Mucosa of stomach (tissue), 1 donor: ENCODE data around the gene AKAP5.

Source experiments
- H3K27me3 ChIP-seq: one replicate; pipeline ENCODE4 v1.7.0; 2013; ENCODE audit warnings: mild to moderate bottlenecking, low read length; ENCODE audit not compliant: control insufficient read depth, insufficient read depth
- H3K36me3 ChIP-seq: one replicate; pipeline ENCODE4 v1.7.0; 2013; ENCODE audit warnings: low read length; ENCODE audit not compliant: control insufficient read depth, insufficient read depth
- H3K4me1 ChIP-seq: one replicate; pipeline ENCODE4 v1.7.0; 2013; ENCODE audit warnings: mild to moderate bottlenecking, low read length; ENCODE audit not compliant: control insufficient read depth, insufficient read depth
- H3K4me3 ChIP-seq: one replicate; pipeline ENCODE4 v1.7.0; 2013; ENCODE audit warnings: low read length
- H3K9ac ChIP-seq: one replicate; pipeline ENCODE4 v1.7.0; 2013; ENCODE audit warnings: mild to moderate bottlenecking, low read length, moderate library complexity
- H3K9me3 ChIP-seq: one replicate; pipeline ENCODE4 v1.7.0; 2013; ENCODE audit warnings: mild to moderate bottlenecking, low read length, moderate library complexity; ENCODE audit not compliant: control insufficient read depth
- donor health status: Pancreatic carcinoma.

The AKAP5 gene

GRCh38 chr14:64465191-64465822, at the start of gene AKAP5:
TSS of gene AKAP5 (plus strand) at chr14:64465499. CDS start at chr14:64468395, 2,896 bp downstream.
- H3K4me3 ChIP-seq, result peak within 1 kb of the TSS; percentile 54
- peaks cover 9% of the 10 kb centered on the region for H3K4me1 ChIP-seq
- peak within 1 kb of the TSS; percentile 60 for H3K9ac ChIP-seq
- H3K36me3 ChIP-seq, result no peaks in the 10 kb centered on the region
- no peaks in the 10 kb centered on the region for H3K27me3 ChIP-seq
- no peaks in the 10 kb centered on the region for H3K9me3 ChIP-seq

GRCh38 chr14:64416348-64416932, 48.9 kb upstream of the AKAP5 start:
- no peaks in the 10 kb centered on the region for H3K27me3 ChIP-seq
- no peaks in the 10 kb centered on the region for H3K9me3 ChIP-seq
- H3K4me1 ChIP-seq, result no peaks in the 10 kb centered on the region
- no peak overlapping the region for H3K4me3 ChIP-seq
- peaks cover 3% of the 10 kb centered on the region for H3K36me3 ChIP-seq
- H3K9ac ChIP-seq, result no peak overlapping the region

- Histone ChIP-seq H3K4me3 (no peak overlapping the region), H3K9ac (no peak overlapping the region), H3K36me3 (peaks cover 3% of the 10 kb centered on the region), H3K9me3 (no peaks in the 10 kb centered on the region), H3K4me1 (no peaks in the 10 kb centered on the region), H3K27me3 (no peaks in the 10 kb centered on the region)
Observed at GRCh38 chr14:64417055-64417770, 48.1 kb upstream of the AKAP5 start.

- H3K4me3 ChIP-seq, result no peak overlapping the region
- no peak overlapping the region for H3K9ac ChIP-seq
- no peaks in the 10 kb centered on the region for H3K9me3 ChIP-seq
- peaks cover 3% of the 10 kb centered on the region for H3K36me3 ChIP-seq
- H3K27me3 ChIP-seq, result no peaks in the 10 kb centered on the region
- H3K4me1 ChIP-seq, result no peaks in the 10 kb centered on the region
Observed at GRCh38 chr14:64417771-64418125, 47.6 kb upstream of the AKAP5 start.

GRCh38 chr14:64419003-64419402, 46.3 kb upstream of the AKAP5 start:
- H3K27me3 ChIP-seq, result no peaks in the 10 kb centered on the region
- H3K4me3 ChIP-seq, result no peak overlapping the region
- no peaks in the 10 kb centered on the region for H3K4me1 ChIP-seq
- no peak overlapping the region for H3K9ac ChIP-seq
- peaks cover 3% of the 10 kb centered on the region for H3K36me3 ChIP-seq
- H3K9me3 ChIP-seq, result no peaks in the 10 kb centered on the region

GRCh38 chr14:64421166-64421565, 44.1 kb upstream of the AKAP5 start:
- Histone ChIP-seq H3K9me3 (no peaks in the 10 kb centered on the region), H3K9ac (no peak overlapping the region), H3K36me3 (peaks cover 3% of the 10 kb centered on the region), H3K4me1 (no peaks in the 10 kb centered on the region), H3K27me3 (no peaks in the 10 kb centered on the region), H3K4me3 (no peak overlapping the region)

GRCh38 chr14:64422005-64422404, 43.3 kb upstream of the AKAP5 start:
- H3K9me3 ChIP-seq, result no peaks in the 10 kb centered on the region
- no peaks in the 10 kb centered on the region for H3K4me1 ChIP-seq
- no peak overlapping the region for H3K4me3 ChIP-seq
- H3K27me3 ChIP-seq, result no peaks in the 10 kb centered on the region
- no peak overlapping the region for H3K9ac ChIP-seq
- H3K36me3 ChIP-seq, result peaks cover 3% of the 10 kb centered on the region

- Histone ChIP-seq H3K4me1 (no peaks in the 10 kb centered on the region), H3K9me3 (no peaks in the 10 kb centered on the region), H3K9ac (no peak overlapping the region), H3K27me3 (no peaks in the 10 kb centered on the region), H3K4me3 (no peak overlapping the region), H3K36me3 (peaks cover 3% of the 10 kb centered on the region)
Observed at GRCh38 chr14:64422756-64423155, 42.5 kb upstream of the AKAP5 start.

GRCh38 chr14:64423987-64424386, 41.3 kb upstream of the AKAP5 start:
- H3K9ac ChIP-seq, result no peak overlapping the region
- H3K9me3 ChIP-seq, result no peaks in the 10 kb centered on the region
- H3K36me3 ChIP-seq, result peaks cover 3% of the 10 kb centered on the region
- H3K4me3 ChIP-seq, result no peak overlapping the region
- H3K4me1 ChIP-seq, result no peaks in the 10 kb centered on the region
- no peaks in the 10 kb centered on the region for H3K27me3 ChIP-seq

GRCh38 chr14:64434528-64434927, 30.8 kb upstream of the AKAP5 start:
- no peaks in the 10 kb centered on the region for H3K36me3 ChIP-seq
- H3K9ac ChIP-seq, result no peak overlapping the region

GRCh38 chr14:64438181-64438841, 27.0 kb upstream of the AKAP5 start:
- Histone ChIP-seq H3K27me3 (no peaks in the 10 kb centered on the region), H3K36me3 (no peaks in the 10 kb centered on the region), H3K4me3 (no peak overlapping the region), H3K4me1 (no peaks in the 10 kb centered on the region), H3K9me3 (no peaks in the 10 kb centered on the region), H3K9ac (no peak overlapping the region)

More at GRCh38 chr14:64434528-64434927, 30.8 kb upstream of the AKAP5 start:
- H3K27me3 ChIP-seq, result no peaks in the 10 kb centered on the region
- H3K9me3 ChIP-seq, result no peaks in the 10 kb centered on the region
- H3K4me3 ChIP-seq, result no peak overlapping the region
- no peaks in the 10 kb centered on the region for H3K4me1 ChIP-seq

GRCh38 chr14:64439141-64439540, 26.2 kb upstream of the AKAP5 start:
- H3K9ac ChIP-seq, result no peak overlapping the region
- no peaks in the 10 kb centered on the region for H3K9me3 ChIP-seq
- H3K36me3 ChIP-seq, result no peaks in the 10 kb centered on the region
- no peaks in the 10 kb centered on the region for H3K4me1 ChIP-seq
- no peak overlapping the region for H3K4me3 ChIP-seq
- H3K27me3 ChIP-seq, result no peaks in the 10 kb centered on the region
